Measurements from ENCODE around the gene APOLD1.
"Not testable (repeated sequence)": the region's sequence is repeated elsewhere in the genome, so short reads cannot be mapped to it uniquely, and the experiment has no call there.

The APOLD1 gene

GRCh38 chr12:12784911-12785814 is at the start of gene APOLD1:
TSS of gene APOLD1 (plus strand) at chr12:12785659. CDS start at chr12:12785692, 33 bp downstream.
- no peak for DNase-seq

GRCh38 chr12:12736759-12737676 is 48.4 kb upstream of the APOLD1 start:
- peak; percentile 53 to 61 for DNase-seq

GRCh38 chr12:12738152-12738551 is 47.3 kb upstream of the APOLD1 start:
- DNase-seq = not testable (repeated sequence)

GRCh38 chr12:12741660-12742059 is 43.8 kb upstream of the APOLD1 start:
- no peak for DNase-seq

GRCh38 chr12:12744546-12745305 is 40.7 kb upstream of the APOLD1 start:
- DNase-seq = no peak

- no peak for DNase-seq
Observed at GRCh38 chr12:12745576-12746211, 39.8 kb upstream of the APOLD1 start.

GRCh38 chr12:12747278-12747677 is 38.2 kb upstream of the APOLD1 start:
- no peak for DNase-seq

GRCh38 chr12:12748044-12748443 is 37.4 kb upstream of the APOLD1 start:
- no peak for DNase-seq

GRCh38 chr12:12749433-12749832 is 36.0 kb upstream of the APOLD1 start:
- no peak for DNase-seq

- DNase-seq = no peak
Observed at GRCh38 chr12:12755923-12756322, 29.5 kb upstream of the APOLD1 start.

GRCh38 chr12:12757121-12757520 is 28.3 kb upstream of the APOLD1 start:
- DNase-seq = no peak

- no peak for DNase-seq
Observed at GRCh38 chr12:12759234-12759915, 26.1 kb upstream of the APOLD1 start.

- DNase-seq = no peak
Observed at GRCh38 chr12:12764824-12765223, 20.6 kb upstream of the APOLD1 start.

- no peak for DNase-seq
Observed at GRCh38 chr12:12770262-12770661, 15.2 kb upstream of the APOLD1 start.

GRCh38 chr12:12774791-12775190 is 10.7 kb upstream of the APOLD1 start:
- no peak for DNase-seq

- no peak for DNase-seq
Observed at GRCh38 chr12:12776261-12776660, 9.2 kb upstream of the APOLD1 start.

GRCh38 chr12:12777092-12777491 is 8.4 kb upstream of the APOLD1 start:
- no peak for DNase-seq

GRCh38 chr12:12779007-12779406 is 6.5 kb upstream of the APOLD1 start:
- no peak for DNase-seq

GRCh38 chr12:12779529-12779928 is 5.9 kb upstream of the APOLD1 start:
- no peak for DNase-seq

GRCh38 chr12:12784116-12784515 is 1.3 kb upstream of the APOLD1 start:
- DNase-seq = no peak

- no peak for DNase-seq
Observed at GRCh38 chr12:12786351-12786705, 869 bp downstream of the APOLD1 start.

Data from activated T-cell treated with anti-CD3 and anti-CD28 coated beads, Interleukin-2, amount 50 U/mL, for 48 hours (primary cell).